GM19328 (cell line): ENCODE results near the gene CEP70.
"Not testable (repeated sequence)": the region's sequence is repeated elsewhere in the genome, so short reads cannot be mapped to it uniquely, and the experiment has no call there.

Source experiments
- ATAC-seq: cut with Tn5 transposase; IDR thresholded peaks from one replicate; pipeline ENCODE4 v1.9.1; 2021; ENCODE audit warnings: mild to moderate bottlenecking, moderate library complexity; ENCODE audit not compliant: unreplicated experiment

CEP70 gene

GRCh38 chr3:138593488-138594149, 441 bp downstream of the CEP70 start:
- ATAC-seq, result no peak

- no peak for ATAC-seq
Measured at GRCh38 chr3:138591392-138591791, 2.7 kb downstream of the CEP70 start.

GRCh38 chr3:138588445-138588844, 5.6 kb downstream of the CEP70 start:
- ATAC-seq, result no peak

- ATAC-seq, result no peak
Measured at GRCh38 chr3:138587374-138587773, 6.7 kb downstream of the CEP70 start.

- no peak for ATAC-seq
Measured at GRCh38 chr3:138578961-138579574, 15.0 kb downstream of the CEP70 start.

GRCh38 chr3:138578141-138578540, 15.9 kb downstream of the CEP70 start:
- ATAC-seq, result peak; percentile 82

GRCh38 chr3:138573138-138573537, 20.9 kb downstream of the CEP70 start:
- ATAC-seq, result no peak

GRCh38 chr3:138569624-138570023, 24.4 kb downstream of the CEP70 start:
- ATAC-seq, result not testable (repeated sequence)

GRCh38 chr3:138569090-138569489, 25.0 kb downstream of the CEP70 start:
- ATAC-seq, result no peak

GRCh38 chr3:138567403-138567802, 26.7 kb downstream of the CEP70 start:
- no peak for ATAC-seq

- ATAC-seq, result not testable (repeated sequence)
Measured at GRCh38 chr3:138566293-138566692, 27.8 kb downstream of the CEP70 start.

- not testable (repeated sequence) for ATAC-seq
Measured at GRCh38 chr3:138562902-138563301, 31.2 kb downstream of the CEP70 start.

GRCh38 chr3:138560501-138560900, 33.6 kb downstream of the CEP70 start:
- no peak for ATAC-seq

GRCh38 chr3:138559134-138559533, 34.9 kb downstream of the CEP70 start:
- ATAC-seq, result no peak

GRCh38 chr3:138554775-138555174, 39.3 kb downstream of the CEP70 start:
- ATAC-seq, result not testable (repeated sequence)

- not testable (repeated sequence) for ATAC-seq
Measured at GRCh38 chr3:138550958-138551357, 43.1 kb downstream of the CEP70 start.

GRCh38 chr3:138549179-138549977, 44.7 kb downstream of the CEP70 start:
- no peak for ATAC-seq

GRCh38 chr3:138547342-138547975, 46.6 kb downstream of the CEP70 start:
- no peak for ATAC-seq

GRCh38 chr3:138544546-138544945, 49.5 kb downstream of the CEP70 start:
- ATAC-seq, result no peak

GRCh38 chr3:138542977-138543376, 51.1 kb downstream of the CEP70 start:
- ATAC-seq, result no peak

- ATAC-seq, result no peak
Measured at GRCh38 chr3:138539352-138539751, 54.7 kb downstream of the CEP70 start.
